ENCODE data around the gene NOA1. TPM values are rescaled to one million over a fixed set of nuclear protein-coding genes. Genes with fewer than 3 reads are reported as not detected.

The NOA1 gene
- total RNA-seq: 10 to 100 TPM; 28.5 to 29.6 TPM

DNA sequence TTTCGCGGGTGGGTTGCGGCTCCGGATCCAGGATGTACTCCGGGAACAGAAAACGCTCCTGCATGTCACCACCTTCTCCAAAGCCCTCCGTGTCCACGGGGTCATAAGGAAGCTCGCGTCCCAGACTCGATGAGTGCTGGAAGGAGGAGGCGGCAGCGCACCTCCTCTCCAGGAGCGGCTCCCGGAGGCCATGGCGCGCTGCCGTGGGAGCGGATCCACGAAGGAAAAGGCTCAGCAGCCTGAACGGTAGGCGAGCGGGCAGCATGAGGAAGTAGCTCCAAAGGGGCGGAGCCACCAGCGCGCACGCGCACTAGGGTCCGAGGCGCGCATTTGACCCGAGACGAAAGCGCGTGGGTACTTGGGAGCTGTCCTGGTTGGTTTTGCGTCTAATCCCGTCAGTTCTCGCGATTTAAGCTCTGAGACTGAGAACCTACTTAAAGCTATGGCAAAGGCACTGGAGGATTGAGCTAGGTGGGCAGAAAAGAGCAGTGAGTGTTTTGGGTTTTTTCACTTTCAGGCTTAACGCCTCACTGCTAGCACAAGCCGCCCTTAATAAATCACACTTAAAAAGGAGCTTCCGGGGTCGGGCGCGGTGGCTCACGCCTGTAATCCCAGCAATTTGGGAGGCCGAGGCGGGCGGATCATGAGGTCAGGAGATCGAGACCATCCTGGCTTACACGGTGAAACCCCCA is at the start of gene NOA1:
Gene NOA1 (minus strand): TSS at position 286 of the 692 bp plus-strand sequence. CDS start 21 bp downstream, at position 265.
- no peaks in the 10 kb centered on the region for H3K27me3 Mint-ChIP-seq
- peak; percentile 98 for DNase-seq
- peak within 1 kb of the TSS; percentile 100 for H3K27ac Mint-ChIP-seq
- H3K36me3 Mint-ChIP-seq: peaks cover 68% of the 10 kb centered on the region
- H3K4me1 Mint-ChIP-seq: peaks cover 42% of the 10 kb centered on the region
- H3K9me3 Mint-ChIP-seq: peaks cover 14% of the 10 kb centered on the region
- H3K4me3 Mint-ChIP-seq: peak within 1 kb of the TSS; percentile 100

DNA sequence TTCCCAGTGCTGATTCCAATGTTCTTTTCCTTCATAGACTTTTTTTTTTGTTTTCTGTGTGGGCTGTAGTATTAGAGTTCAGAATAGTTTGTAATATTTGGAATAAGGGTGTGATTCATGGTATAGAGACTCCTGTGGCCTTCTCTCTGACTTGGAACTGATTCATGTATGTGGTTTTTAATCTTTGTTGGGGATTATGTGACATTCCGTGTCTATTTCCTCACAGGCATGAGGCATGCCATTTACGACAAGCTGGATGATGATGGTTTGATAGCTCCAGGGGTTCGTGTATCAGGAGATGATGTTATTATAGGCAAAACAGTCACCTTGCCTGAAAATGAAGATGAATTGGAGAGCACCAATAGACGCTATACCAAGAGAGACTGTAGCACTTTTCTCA is 45.7 kb upstream of the NOA1 start:
- peaks cover 2% of the 10 kb centered on the region for H3K4me1 Mint-ChIP-seq
- peaks cover 31% of the 10 kb centered on the region for H3K36me3 Mint-ChIP-seq
- no peaks in the 10 kb centered on the region for H3K9me3 Mint-ChIP-seq
- no peaks in the 10 kb centered on the region for H3K27me3 Mint-ChIP-seq
- no peak overlapping the region for H3K4me3 Mint-ChIP-seq
- DNase-seq: no peak
- H3K27ac Mint-ChIP-seq: no peak overlapping the region

DNA sequence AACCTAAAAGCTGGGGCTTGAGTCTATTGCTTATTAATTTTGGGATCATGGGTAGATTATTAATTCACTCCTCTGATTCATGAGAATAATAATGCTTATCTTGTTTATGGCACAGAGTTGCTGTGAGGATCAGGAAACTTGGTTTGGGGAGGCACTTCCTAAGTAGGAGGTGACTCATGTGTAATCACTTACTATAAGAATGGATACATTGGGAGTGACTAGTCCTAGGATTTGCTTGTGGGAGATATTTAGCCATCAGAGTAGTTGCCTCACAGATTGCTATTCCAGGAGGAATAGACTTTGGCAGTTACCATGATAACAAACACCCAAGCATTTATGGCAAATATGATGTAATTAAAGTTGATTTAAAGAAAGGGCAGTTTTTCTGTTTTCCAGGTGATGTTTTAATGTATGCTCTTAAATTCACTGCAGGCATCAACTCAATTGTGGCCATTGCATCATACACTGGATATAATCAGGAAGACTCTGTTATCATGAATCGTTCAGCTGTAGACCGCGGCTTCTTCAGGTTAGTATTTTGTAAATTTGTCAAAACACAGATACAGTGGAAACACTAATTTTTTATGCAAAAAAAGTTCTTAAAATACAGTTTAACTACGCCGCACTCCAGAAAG is 43.2 kb upstream of the NOA1 start:
- peak overlapping the region; percentile 6 for H3K27ac Mint-ChIP-seq
- H3K9me3 Mint-ChIP-seq: no peaks in the 10 kb centered on the region
- no peaks in the 10 kb centered on the region for H3K4me1 Mint-ChIP-seq
- H3K4me3 Mint-ChIP-seq: no peak overlapping the region
- H3K27me3 Mint-ChIP-seq: no peaks in the 10 kb centered on the region
- no peak for DNase-seq
- H3K36me3 Mint-ChIP-seq: peaks cover 32% of the 10 kb centered on the region

DNA sequence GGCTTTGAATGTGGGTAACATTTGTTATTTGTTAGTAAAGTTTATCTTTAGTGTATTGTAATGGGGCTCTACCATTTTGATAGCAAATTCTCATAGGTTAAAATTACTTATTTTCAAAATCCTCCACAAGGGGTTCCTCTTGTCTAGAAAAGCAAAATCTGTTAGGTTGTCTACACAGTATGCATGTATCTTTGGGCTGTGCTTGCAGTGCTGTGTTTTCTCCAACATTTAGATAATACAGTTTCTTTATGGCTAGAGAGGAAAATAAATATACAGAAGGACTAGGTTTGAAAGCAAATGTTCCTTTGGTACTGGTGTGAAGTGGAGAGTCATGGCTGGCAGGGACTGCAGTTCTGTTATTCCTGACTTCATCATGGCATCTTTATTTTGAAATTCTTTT is 41.6 kb upstream of the NOA1 start:
- H3K36me3 Mint-ChIP-seq: peaks cover 27% of the 10 kb centered on the region
- no peaks in the 10 kb centered on the region for H3K27me3 Mint-ChIP-seq
- no peaks in the 10 kb centered on the region for H3K4me1 Mint-ChIP-seq
- peak overlapping the region; percentile 1 for H3K27ac Mint-ChIP-seq
- no peak for DNase-seq
- no peaks in the 10 kb centered on the region for H3K9me3 Mint-ChIP-seq
- H3K4me3 Mint-ChIP-seq: no peak overlapping the region

DNA sequence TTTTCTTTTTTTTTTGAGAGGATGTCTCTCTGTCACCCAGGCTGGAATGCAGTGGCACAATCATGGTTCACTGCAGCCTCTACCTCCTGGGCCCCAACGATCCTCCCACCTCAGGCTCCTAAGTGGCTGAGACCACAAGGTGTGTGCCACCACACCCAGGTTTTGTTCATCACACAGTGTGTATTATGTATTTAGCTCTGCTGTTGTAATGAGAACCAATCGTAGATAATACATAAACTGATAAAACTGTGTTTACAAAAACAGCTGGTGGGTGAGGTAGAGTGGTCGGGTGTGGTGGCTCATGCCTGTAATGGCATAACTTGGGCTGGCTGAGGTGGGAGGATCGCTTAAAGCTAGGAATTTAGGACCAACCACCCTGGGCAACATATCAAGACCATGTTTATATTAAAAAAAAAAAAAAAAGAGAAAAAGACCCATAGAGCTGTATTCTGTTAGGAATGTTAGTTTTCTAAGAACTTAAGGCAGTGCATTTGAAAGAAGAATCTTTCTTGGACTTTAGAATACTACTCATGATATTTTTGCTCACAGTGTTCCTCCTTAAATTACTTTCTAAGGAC is 36.2 kb upstream of the NOA1 start:
- H3K9me3 Mint-ChIP-seq: no peaks in the 10 kb centered on the region

DNA sequence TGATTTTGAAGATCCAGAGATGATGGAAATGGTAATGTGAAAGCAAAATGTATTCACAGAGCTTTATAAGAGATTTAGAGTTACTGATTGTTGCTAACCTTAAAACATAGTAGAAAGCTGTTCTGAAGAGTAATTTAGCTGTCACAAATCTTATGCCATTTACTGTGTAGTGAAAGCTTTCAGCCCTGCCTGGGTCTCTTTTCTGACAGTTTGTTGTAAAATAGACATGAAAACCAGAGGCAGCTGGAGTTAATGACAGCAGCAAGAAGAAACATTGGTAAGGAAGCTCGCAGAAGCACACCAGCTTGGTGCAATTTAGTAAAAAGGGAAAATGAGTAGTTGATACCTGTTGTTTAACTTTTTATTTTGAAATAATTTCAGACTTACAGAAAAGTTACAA is 22.3 kb upstream of the NOA1 start:
- no peak overlapping the region for H3K27ac Mint-ChIP-seq
- peaks cover 6% of the 10 kb centered on the region for H3K4me1 Mint-ChIP-seq
- peaks cover 32% of the 10 kb centered on the region for H3K36me3 Mint-ChIP-seq
- H3K4me3 Mint-ChIP-seq: no peak overlapping the region
- H3K9me3 Mint-ChIP-seq: no peaks in the 10 kb centered on the region
- DNase-seq: no peak
- no peaks in the 10 kb centered on the region for H3K27me3 Mint-ChIP-seq

More for the DNA sequence above, 36.2 kb upstream of the NOA1 start:
- no peak overlapping the region for H3K4me3 Mint-ChIP-seq
- H3K27ac Mint-ChIP-seq: no peak overlapping the region
- peaks cover 2% of the 10 kb centered on the region for H3K4me1 Mint-ChIP-seq
- no peak for DNase-seq
- peaks cover 24% of the 10 kb centered on the region for H3K36me3 Mint-ChIP-seq
- H3K27me3 Mint-ChIP-seq: no peaks in the 10 kb centered on the region

DNA sequence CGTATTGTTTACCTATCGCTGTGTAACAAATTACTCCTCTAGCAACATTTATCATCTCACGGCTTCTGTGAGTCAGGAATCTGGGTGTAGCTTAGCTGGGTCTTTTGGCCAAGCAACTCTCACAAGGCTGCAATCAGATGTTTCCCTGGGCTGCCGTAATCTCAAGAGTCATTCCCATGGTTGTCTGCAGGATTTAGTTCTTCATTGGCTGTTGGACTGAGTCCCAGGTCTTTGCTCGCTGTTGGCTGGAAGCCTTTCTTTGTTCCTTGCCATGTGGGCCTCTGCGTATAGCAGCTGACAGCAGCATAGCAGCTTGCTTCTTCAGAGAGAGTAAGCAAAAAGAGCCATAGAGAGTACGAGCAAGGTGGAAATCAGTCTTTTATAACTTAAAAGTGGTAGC is 18.1 kb upstream of the NOA1 start:
- Mint-ChIP-seq H3K4me3 (no peak overlapping the region), H3K27me3 (no peaks in the 10 kb centered on the region), H3K4me1 (peaks cover 24% of the 10 kb centered on the region), H3K9me3 (no peaks in the 10 kb centered on the region), H3K27ac (no peak overlapping the region), H3K36me3 (peaks cover 41% of the 10 kb centered on the region)
- DNase-seq: no peak

DNA sequence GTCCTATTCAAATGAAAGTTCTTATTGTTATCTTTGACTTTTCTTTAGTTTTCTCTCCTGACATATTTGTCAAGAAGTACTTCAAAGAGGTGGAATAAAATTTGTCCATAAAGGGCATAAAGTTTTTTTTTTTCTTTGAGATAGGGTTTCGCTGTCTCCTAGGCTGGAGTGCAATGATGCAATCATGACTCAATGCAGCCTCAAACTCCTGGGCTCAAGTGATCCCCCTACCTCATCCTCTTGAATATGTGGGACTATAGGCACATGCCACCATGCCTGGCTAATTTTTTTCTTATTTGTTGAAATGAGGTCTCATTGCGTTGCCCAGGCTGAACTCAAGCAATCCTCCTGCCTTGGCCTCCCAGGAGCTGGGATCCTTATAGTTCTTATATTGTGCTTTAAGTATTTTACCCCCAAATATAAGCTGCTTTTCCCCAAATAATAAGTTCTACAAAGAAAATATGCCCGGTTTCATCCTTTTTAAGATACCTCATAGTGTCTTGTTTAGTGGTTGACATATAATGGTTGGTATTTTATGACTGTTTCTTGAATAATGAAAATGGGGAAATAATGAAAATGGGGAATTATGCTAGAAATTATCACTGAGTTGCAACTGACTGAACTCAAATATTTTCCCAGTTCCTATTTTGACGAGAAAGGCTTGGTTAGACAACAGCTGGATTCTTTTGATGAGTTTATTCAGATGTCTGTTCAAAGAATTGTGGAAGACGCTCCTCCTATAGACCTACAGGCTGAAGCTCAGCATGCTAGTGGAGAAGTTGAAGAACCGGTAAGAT is 12.9 kb upstream of the NOA1 start:
- Mint-ChIP-seq H3K27me3 (no peaks in the 10 kb centered on the region), H3K9me3 (no peaks in the 10 kb centered on the region), H3K36me3 (peaks cover 43% of the 10 kb centered on the region), H3K4me3 (no peak overlapping the region), H3K4me1 (peaks cover 31% of the 10 kb centered on the region), H3K27ac (peak overlapping the region; percentile 46)
- DNase-seq: no peak

DNA sequence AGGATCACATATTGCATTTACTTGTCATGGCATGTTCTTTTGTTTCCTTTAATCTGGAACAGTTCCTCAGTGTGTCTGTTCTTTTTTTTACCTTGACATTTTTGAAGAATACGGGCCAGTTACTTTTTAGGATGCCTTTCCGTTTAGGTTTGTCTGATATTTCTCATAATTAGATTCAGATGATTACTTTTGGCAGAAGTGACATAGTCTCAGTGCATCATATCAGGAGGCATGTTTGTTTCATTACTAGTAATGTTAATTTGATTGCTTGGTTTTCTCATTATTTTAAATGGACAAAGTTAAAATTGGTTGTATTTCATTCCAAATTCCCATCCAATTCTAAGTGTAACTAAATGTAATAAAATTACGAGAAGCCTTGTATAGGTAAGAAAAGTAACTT is 9.5 kb upstream of the NOA1 start:
- H3K9me3 Mint-ChIP-seq: no peaks in the 10 kb centered on the region
- no peaks in the 10 kb centered on the region for H3K27me3 Mint-ChIP-seq
- peaks cover 35% of the 10 kb centered on the region for H3K4me1 Mint-ChIP-seq
- H3K27ac Mint-ChIP-seq: no peak overlapping the region
- no peak for DNase-seq
- peaks cover 57% of the 10 kb centered on the region for H3K36me3 Mint-ChIP-seq
- no peak overlapping the region for H3K4me3 Mint-ChIP-seq

DNA sequence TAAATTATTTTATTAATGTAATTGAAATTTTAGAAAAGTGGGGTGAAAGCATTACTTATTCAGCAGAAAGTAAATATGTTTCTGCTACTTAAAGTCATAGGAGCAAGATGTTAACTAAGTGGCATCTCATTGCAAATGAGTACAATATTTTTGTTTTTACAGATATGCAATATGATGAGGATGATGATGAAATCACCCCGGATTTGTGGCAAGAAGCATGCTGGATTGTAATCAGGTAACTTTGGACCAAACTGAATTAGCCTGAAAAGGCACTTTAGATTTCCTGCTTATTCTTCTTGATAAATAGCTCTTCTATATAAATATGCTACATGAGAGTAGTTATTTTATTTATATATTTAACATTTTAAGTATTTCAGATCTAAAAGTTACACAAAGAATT is 8.8 kb upstream of the NOA1 start:
- H3K4me1 Mint-ChIP-seq: peaks cover 35% of the 10 kb centered on the region
- H3K36me3 Mint-ChIP-seq: peaks cover 55% of the 10 kb centered on the region
- no peak for DNase-seq
- H3K9me3 Mint-ChIP-seq: no peaks in the 10 kb centered on the region
- no peaks in the 10 kb centered on the region for H3K27me3 Mint-ChIP-seq
- no peak overlapping the region for H3K4me3 Mint-ChIP-seq
- H3K27ac Mint-ChIP-seq: no peak overlapping the region

DNA sequence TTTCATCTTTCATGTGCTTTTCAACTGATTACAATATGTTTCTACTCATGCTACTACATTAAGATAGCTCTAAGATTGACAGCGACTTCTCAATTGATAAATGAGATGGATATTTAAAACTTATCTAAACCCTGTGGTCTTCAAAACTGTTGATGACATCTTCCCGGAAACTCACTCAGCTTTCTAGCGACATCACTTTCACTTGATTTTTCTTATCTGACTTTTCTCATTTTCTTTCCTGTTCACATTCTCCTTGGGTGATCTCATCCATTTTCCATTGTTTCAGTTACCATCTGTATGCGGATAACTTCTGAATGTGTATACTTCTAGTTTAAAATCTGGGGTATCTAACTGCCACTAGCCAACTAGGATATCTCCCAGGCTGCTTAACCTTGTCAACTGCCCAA is 4.4 kb upstream of the NOA1 start:
- Mint-ChIP-seq H3K27me3 (no peaks in the 10 kb centered on the region), H3K36me3 (peaks cover 48% of the 10 kb centered on the region), H3K4me1 (peaks cover 29% of the 10 kb centered on the region), H3K9me3 (no peaks in the 10 kb centered on the region), H3K27ac (peak overlapping the region; percentile 85), H3K4me3 (peak overlapping the region; percentile 100)
- no peak for DNase-seq

DNA sequence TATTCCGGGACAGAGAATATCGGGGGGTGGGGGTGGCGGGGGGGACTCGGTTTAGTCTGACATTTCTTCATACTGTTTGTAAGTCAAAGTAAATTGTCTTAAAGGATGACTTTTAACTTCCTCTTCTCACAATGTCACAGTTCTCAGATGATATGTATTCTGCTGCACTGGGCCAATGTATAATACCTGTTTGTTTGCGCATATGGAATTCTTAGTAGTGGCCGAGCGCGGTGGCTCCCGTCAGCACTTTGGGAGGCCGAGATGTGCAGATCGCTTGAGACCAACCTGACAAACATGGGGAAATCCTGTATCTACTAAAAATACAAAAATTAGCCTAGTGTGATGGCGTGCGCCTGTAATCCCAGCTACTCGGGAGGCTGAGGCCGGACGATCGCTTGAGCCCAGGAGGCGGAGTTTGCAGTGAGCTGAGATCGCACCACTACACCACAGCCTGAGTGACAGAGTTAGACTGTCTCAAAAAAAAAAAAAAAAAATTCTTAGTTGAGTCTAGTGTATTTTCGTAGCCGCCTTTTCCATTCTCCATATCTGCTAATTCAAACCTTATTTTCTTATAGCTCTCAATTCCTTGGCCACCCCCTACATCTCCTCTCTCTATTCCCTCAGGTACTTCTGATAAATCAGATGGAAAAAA is 2.1 kb upstream of the NOA1 start:
- peaks cover 62% of the 10 kb centered on the region for H3K36me3 Mint-ChIP-seq
- peak overlapping the region; percentile 100 for H3K27ac Mint-ChIP-seq
- no peaks in the 10 kb centered on the region for H3K27me3 Mint-ChIP-seq
- H3K4me3 Mint-ChIP-seq: peak overlapping the region; percentile 100
- peaks cover 35% of the 10 kb centered on the region for H3K4me1 Mint-ChIP-seq
- DNase-seq: peak; percentile 64
- H3K9me3 Mint-ChIP-seq: no peaks in the 10 kb centered on the region

DNA sequence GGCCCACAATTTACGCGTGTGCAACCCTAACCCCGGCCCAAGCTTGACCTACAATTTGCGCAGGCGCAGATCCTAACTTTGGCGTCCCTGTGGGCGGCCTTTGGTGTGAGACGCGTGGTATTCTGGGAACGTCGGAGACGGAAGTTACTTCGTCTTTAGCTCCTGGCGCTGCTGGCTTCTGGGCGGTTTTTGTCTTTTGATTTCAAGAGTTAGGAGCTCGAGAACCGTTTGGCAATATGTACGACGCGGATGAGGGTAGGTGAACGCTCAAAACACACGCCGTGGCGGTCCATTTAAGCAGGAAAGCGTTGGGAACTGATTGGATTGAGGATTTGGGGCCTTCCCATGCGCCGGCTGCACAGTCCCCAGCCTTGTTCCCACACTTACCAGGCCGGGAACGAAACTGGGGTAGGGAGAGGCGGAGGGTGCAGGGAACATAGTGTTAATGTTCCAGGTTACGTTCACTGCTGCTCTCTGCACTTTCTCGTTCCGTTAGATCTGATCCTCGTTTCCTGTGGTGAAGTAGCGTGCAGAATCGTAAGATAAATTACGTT is 1.4 kb upstream of the NOA1 start, which contains the start of gene POLR2B:
Gene POLR2B (plus strand): TSS at position 147 of the 554 bp plus-strand sequence. CDS start 90 bp downstream, at position 237.
- H3K36me3 Mint-ChIP-seq: peaks cover 62% of the 10 kb centered on the region
- peak; percentile 89 for DNase-seq
- H3K4me1 Mint-ChIP-seq: peaks cover 38% of the 10 kb centered on the region
- peaks cover 3% of the 10 kb centered on the region for H3K9me3 Mint-ChIP-seq
- H3K27ac Mint-ChIP-seq: peak within 1 kb of the TSS; percentile 100
- H3K4me3 Mint-ChIP-seq: peak within 1 kb of the TSS; percentile 100
- no peaks in the 10 kb centered on the region for H3K27me3 Mint-ChIP-seq

DNA sequence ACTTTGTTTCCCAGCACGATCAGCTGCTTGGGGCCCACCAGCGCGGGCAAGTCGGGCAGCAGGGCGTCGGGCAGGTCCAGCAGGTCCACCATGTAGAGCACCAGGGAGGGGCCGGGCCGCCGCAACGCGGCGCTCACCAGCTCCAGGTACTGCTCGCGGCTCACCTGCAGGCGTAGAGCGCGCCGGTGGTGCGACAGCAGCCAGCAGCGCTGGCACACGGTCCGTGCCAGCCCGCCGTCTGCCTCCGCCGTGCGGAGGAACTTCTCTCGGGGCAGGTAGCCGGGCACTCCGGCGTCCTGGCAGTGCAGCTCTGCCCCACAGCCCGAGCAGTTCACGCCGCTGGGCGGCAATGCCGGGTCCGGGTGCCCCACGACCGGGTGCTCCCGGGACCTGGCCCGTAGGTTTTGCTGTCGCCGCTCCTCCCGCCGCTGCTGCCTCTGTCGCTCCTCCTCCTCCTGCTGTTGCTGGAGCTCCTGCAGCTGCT is 527 bp downstream of the NOA1 start:
- Mint-ChIP-seq H3K4me3 (peak overlapping the region; percentile 100), H3K27ac (peak overlapping the region; percentile 100), H3K9me3 (peaks cover 14% of the 10 kb centered on the region), H3K36me3 (peaks cover 70% of the 10 kb centered on the region), H3K4me1 (peaks cover 45% of the 10 kb centered on the region), H3K27me3 (no peaks in the 10 kb centered on the region)
- DNase-seq: peak; percentile 57
